ENCODE results near the gene ACTL7B. TPM values are rescaled to one million over a fixed set of nuclear protein-coding genes. Genes with fewer than 3 reads are reported as not detected.

ACTL7B gene
- total RNA-seq, 2 experiments from 2014 or later, result not detected

DNA sequence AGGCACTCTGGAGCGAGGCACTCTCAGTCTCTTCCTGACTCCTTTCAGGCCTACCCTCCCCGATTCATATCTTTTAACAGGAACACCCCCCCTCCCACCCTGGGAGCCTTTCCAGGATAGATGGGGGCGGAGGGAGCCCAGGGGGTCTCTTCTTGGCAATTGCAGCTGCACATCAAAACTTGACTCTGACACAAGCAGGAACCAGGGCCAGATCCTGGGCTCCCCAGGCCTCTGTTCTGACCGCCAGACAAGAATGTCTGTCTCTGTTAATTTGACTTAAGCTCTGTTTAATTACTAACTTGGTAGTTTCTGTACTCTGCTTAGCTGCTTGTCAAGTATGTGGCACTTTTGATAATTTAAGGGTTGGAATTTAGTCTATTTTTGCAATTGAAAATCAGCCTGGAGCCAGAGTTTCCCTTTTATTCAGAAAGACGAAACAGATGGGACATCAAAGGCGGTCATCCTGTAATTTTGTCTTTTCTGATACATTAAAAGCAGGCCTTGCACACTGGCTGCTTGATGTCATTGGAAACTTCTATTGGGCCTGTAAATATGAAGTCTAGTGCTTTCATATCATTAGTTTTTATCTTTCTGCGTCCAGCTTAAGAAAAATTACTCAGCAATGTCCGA lies 43.3 kb downstream of the ACTL7B start:
- ATAC-seq, result no peak
- no peaks in the 10 kb centered on the region for H3K4me1 Mint-ChIP-seq (ENCODE audit: low read depth)
- no peaks in the 10 kb centered on the region for H3K9me3 Mint-ChIP-seq (ENCODE audit: insufficient read depth)
- POLR2A ChIA-PET, result no interaction called here
- H3K27me3 Mint-ChIP-seq (ENCODE audit: low read depth), result peaks cover 5% of the 10 kb centered on the region
- DNase-seq, result no peak
- H3K27ac Mint-ChIP-seq, result no peak overlapping the region
- CTCF ChIA-PET, result no interaction called here
- H3K36me3 Mint-ChIP-seq (ENCODE audit: low read depth), result no peaks in the 10 kb centered on the region
- no peak overlapping the region for H3K4me3 Mint-ChIP-seq

GRCh38 chr9:108811944-108812343 lies 43.8 kb downstream of the ACTL7B start:
- Mint-ChIP-seq H3K9me3 (ENCODE audit: insufficient read depth) (no peaks in the 10 kb centered on the region), H3K4me3 (no peak overlapping the region), H3K27me3 (ENCODE audit: low read depth) (peaks cover 9% of the 10 kb centered on the region), H3K36me3 (ENCODE audit: low read depth) (no peaks in the 10 kb centered on the region), H3K4me1 (ENCODE audit: low read depth) (no peaks in the 10 kb centered on the region), H3K27ac (no peak overlapping the region)
- no peak for ATAC-seq
- ChIA-PET CTCF (no interaction called here), POLR2A (no interaction called here)
- DNase-seq, result no peak

- CTCF ChIA-PET, result no interaction called here
- Mint-ChIP-seq H3K4me1 (ENCODE audit: low read depth) (no peaks in the 10 kb centered on the region), H3K36me3 (ENCODE audit: low read depth) (no peaks in the 10 kb centered on the region), H3K27me3 (ENCODE audit: low read depth) (peaks cover 6% of the 10 kb centered on the region), H3K4me3 (no peak overlapping the region), H3K27ac (no peak overlapping the region), H3K9me3 (ENCODE audit: insufficient read depth) (no peaks in the 10 kb centered on the region)
- POLR2A ChIA-PET, result interaction anchor here (0.7 kb wide), 1 partner anchor 1447 kb away, joined by 3 read pairs; the partner anchor contains the start of gene TXN
- DNase-seq (no peak), ATAC-seq (no peak)
Measured at GRCh38 chr9:108809269-108809668, 46.5 kb downstream of the ACTL7B start.

Other genes starting within 250 kb of the ACTL7B start
- gene ACTL7A, start 6.3 kb upstream of the ACTL7B start, total RNA-seq, result not detected
- gene ELP1, start 78.1 kb upstream of the ACTL7B start, total RNA-seq, result 10 to 100 TPM; 20.4 to 20.7 TPM
- 1 to 10 TPM; 9.2 to 9.3 TPM for gene ABITRAM, start 78.4 kb upstream of the ACTL7B start, total RNA-seq
- 10 to 100 TPM; 21.4 to 21.8 TPM for gene CTNNAL1, start 157.5 kb upstream of the ACTL7B start, total RNA-seq

All from activated CD8-positive, alpha-beta T cell treated with anti-CD3 and anti-CD28 coated beads, Interleukin-2, amount 10 ng/mL, durations not matched to agents 7 days and 5 days (primary cell).